Measurements from ENCODE around the gene EXOSC6.
"Not testable (repeated sequence)": the region's sequence is repeated elsewhere in the genome, so short reads cannot be mapped to it uniquely, and the experiment has no call there.

The EXOSC6 gene

DNA sequence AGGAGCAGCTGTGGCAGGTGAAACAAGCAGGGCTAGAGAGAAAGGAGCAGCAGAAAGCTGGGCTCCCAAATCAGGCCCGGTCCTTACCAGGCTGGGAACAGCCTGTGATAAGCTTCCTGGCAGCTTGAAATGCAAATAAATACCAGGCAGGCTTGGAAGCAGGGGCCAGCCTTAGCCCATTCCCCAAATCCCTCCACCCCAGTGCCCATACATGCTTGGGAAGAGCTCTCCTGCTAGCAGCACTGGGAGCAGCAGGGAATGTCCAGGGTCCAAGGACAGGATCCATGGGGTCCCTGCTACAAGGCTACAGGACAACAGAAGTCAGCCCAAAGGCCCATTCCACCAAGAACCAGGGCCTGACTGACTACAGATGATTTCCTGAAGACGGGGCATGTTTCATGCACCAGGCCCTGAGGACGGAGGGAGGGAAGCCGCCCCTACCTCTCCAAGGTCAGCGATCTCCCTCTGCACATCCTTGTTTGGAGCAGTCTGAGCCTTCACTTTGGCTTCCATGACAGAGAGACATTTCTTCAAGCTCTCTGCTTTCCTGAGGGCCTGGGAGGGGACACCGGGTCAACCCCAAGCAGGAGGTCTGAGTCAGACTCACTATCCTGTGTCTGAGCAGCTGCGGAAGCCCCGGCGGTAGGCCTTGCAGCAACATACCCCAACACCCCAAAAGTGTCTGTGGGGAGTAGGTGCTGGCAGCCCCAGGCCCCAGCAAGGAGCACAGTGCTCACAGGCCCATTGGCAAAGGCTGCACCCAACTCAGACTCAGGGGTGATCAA, 2.6 kb upstream of the EXOSC6 start:
- DNase-seq (ENCODE audit: low read depth): no peak

DNA sequence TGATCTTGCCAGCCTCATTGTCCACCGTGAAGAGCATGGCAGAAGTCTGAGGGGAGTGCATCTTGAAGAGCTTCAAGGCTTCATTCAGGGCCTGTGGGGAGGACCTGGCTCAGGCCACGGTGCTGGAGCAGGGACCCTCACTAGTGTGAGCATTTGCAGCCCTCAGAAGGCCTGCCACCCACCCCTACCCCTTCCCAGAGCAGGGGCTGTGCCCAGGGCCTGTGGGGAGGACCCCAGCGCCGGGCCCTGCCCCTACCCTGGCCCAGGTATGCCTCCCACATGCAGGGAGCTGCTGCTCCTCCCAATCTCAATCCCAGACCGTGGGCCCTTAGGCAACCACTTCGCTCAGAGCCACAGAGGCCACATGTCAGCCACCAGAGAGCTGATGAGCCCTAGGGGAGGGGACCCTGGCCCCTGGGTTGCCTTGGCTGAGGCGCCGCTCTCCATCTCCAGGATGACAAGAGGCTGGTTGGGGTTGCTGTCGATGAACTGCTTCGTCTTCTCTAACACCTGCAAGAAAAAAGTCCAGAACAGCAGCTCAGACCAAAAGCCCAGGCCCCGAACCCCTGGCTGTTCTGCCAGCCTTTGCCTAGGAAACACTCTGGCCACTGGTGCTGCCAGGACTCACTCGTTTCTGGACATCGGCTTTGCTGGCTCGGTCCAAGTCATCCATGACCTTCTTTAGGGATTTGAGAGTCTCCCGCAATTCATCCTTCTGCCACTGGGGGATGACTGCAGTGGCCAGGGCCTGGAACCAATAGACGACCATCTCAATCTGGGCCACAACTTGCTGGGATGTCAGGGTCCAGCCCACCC, 1.8 kb upstream of the EXOSC6 start:
- no peak for DNase-seq (ENCODE audit: low read depth)

DNA sequence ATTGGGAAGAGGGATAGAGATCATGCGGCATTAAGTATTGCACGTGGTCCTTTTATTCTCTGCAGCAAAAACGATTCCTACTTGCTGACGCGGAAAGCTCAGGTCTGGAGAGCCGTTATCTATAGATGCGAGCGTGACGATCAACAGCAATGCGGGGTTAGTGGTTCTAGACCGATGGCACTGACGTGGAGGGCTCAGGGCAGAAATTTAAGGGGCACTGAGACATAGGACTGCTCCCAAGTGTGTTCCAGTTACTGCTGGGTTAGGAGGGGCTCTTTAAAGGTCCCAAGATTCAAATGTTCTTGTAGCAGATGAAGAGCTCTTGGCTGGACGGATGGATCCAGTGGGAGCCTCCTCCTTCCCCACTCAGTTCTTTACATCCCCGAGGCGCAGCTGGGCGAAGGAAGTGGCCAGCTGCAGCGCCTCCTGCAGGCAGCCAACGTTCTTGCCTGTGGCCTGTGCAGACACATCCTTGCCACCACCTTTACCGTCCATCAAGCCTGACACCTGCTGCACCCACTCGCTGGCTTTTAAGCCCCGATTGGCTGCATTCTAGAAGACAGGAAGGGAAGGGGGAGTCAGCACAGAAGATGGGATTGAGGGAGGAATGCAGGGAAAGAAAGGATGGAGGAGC, 732 bp upstream of the EXOSC6 start:
- DNase-seq (ENCODE audit: low read depth): no peak

DNA sequence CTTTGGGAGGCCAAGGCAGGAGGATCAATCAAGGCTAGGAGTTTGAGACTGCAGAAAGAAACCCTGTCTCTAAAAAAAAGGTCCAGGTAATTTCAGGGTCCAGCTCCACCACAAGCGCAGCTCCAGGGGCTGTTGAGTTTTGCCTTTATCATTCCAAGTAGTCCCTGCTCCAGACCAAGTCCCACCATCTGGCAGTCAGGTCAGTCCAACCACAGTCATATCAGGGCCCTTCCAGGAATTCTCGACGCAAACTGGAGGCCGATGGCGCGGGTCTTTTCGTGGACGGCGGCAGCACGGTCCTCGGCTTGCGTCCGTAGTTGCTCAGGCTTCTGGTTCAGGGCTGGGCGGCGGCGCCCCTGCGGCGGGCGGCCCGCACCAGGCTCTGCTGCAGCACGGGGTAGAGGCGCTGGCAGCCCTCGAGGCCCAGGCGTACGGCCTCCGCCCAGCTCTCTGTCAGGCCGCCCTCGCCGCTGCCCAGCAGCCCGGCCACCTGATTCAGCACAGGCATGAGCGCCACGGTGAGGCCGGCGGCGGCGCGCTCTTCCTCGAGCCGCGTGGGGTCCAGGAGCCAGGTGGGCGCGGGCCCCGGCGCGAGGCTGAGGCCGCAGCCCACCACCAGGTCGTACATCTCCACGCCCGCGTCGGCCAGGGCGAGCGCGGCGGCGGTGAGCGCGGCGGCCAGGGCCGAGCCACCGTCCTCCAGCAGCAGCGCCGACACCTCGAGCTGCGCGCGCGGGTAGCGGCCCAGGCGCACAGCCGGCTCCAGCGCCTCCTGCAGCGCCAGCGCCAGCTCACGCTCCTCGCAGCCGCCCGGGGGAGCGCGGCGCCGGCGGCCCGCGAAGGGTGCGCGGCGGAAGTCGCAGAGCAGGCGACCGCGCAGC, 752 bp downstream of the EXOSC6 start:
- no peak for DNase-seq (ENCODE audit: low read depth)

DNA sequence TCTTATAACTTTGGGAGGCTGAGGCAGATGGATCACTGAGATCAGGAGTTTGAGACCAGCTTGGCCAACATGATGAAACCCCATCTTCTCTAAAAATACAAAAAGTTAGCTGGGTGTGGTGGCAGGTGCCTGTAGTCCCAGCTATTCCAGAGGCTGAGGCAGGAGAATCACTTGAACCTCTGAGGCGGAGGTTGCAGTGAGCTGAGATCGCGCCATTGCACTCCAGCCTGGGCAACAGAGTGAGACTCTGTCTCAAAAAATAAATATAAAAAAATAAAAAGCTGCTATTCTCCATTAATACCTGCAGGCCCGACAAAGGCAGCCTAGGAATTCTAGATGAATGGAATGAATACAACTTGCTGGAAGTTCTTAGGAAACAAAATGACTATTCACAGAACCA, 2.0 kb downstream of the EXOSC6 start:
- not testable (repeated sequence) for DNase-seq (ENCODE audit: low read depth)

DNA sequence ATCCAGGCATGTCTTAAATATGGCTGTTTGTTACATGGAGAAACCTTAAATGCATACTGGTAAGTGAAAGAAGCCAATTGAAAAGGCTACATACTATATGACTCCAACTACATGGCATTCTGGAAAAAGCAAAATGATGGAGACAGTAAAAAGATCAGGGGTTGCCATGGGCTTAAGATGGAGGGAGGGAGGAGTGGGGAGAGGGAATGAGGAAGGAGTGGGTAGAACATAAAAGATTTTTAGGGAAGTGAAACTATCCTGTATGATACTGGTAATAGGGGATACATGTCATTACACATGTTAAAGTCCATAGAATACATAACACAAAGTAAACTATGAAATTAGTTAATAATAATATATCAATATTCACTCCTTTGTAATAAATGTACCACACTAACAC, 13.0 kb downstream of the EXOSC6 start:
- DNase-seq (ENCODE audit: low read depth): not testable (repeated sequence)

DNA sequence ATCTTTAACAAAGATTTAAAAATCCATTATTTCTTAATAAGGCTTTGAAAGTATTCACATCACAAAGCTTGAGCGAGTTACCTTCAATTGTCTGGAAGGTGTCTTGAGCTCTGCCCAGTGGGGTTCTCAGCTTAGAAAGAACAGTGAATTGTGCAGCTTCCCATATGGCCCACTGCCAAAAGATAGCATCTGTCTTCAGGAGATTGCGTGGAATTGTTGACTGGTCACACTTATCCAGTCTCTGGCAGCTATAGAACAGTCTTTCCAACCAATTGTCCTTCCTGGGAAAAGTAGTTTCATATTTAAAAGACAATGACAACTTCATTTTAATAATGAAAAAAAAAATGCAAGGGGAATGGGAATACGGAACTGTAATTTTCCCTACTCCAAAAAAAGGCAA, 19.9 kb downstream of the EXOSC6 start:
- DNase-seq (ENCODE audit: low read depth): not testable (repeated sequence)

DNA sequence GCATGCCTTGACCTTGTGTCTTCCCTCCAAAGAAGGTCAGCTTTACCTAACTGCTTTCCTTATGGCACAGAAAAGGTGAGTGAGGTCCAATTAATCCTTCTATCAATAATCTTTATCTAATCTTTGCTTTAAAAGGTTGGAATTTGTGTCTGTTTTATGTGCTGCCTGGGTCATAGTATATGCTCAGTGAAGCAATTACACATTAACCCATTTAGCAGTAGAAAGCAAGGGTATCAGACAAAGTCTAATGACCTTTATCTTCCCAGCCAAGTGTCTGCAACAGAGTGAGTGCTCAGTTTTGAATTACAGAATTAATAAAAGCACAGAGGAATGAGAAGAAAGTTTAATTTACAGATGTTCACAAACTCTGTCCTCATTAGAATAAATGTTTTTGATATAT, 25.7 kb downstream of the EXOSC6 start:
- not testable (repeated sequence) for DNase-seq (ENCODE audit: low read depth)

DNA sequence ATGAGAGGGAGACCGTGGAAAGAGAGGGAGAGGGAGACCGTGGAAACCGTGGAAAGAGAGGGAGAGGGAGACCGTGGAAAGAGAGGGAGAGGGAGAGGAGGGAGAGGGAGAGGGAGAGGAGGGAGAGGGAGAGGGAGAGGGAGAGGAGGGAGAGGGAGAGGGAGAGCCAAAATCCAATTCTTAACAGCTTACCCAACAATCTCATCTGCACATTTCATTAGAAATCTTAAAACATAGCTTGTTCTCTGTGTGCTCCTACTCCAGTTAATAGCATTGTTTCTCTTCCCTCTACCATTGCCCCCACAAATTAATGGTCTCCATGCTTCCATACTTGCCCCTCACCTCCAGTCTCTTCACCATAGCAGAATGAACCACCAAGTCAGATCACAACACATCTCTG, 26.3 kb downstream of the EXOSC6 start:
- DNase-seq (ENCODE audit: low read depth): not testable (repeated sequence)

DNA sequence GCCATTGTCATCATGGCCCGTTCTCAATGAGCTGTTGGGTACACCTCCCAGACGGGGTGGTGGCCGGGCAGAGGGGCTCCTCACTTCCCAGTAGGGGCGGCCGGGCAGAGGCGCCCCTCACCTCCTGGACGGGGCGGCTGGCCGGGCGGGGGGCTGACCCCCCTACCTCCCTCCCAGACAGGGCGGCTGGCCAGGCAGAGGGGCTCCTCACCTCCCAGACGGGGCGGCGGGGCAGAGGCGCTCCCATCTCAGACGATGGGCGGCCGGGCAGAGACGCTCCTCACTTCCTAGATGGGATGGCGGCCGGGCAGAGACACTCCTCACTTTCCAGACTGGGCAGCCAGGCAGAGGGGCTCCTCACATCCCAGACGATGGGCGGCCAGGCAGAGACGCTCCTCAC, 27.1 kb downstream of the EXOSC6 start:
- DNase-seq (ENCODE audit: low read depth): not testable (repeated sequence)

DNA sequence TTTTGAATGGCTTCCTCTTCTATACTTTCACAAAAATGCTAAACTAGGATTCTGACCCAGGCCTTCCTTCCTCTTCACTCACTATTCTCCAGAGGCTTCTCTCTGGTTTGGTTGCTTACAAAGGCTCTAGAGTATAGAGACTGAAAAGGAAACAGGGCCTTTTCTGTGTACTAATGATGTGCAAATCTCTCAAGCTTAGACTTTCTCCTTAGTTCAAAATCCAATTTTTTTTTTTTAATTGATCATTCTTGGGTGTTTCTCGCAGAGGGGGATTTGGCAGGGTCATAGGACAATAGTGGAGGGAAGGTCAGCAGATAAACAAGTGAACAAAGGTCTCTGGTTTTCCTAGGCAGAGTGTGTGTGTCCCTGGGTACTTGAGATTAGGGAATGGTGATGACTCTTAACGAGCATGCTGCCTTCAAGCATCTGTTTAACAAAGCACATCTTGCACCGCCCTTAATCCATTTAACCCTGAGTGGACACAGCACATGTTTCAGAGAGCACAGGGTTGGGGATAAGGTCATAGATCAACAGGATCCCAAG, 27.7 kb downstream of the EXOSC6 start:
- not testable (repeated sequence) for DNase-seq (ENCODE audit: low read depth)

DNA sequence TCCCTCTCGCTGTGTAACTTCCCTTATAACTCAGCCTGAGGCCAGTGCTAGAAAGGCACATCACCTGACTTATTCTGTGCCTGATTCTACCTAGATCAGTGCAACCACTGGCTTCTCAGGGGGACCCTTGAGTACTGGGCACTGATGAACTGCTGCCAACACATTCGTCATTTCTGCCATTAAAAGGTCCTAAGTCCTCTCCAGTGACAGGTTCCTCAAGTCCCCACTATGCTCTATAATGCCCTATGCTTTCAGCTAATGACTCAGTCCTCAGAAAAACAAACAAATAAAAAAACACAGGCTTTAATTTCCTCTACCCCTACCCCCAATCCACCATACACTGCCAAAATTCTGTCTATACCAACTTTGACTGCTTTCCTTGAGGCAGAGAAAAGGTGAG, 28.5 kb downstream of the EXOSC6 start:
- not testable (repeated sequence) for DNase-seq (ENCODE audit: low read depth)

DNA sequence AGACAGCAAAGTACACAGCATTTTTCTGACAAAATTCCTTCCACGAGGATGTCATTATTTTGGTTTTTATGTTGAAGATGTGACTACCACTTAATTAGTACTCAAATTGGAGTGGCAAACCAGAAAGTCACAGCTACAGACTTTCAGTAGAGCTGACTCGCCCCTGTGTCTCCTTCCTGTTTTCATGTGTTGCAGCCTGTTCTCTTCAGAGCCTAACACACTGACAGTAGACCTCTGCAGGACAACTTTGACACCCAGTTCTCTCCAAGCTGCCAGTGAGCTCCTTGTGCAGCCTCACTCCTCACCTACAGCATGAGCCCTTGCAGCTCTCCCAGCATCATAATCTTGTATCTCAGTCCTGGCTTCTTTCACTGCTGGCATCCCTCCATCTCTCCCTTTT, 29.2 kb downstream of the EXOSC6 start:
- DNase-seq (ENCODE audit: low read depth): not testable (repeated sequence)

DNA sequence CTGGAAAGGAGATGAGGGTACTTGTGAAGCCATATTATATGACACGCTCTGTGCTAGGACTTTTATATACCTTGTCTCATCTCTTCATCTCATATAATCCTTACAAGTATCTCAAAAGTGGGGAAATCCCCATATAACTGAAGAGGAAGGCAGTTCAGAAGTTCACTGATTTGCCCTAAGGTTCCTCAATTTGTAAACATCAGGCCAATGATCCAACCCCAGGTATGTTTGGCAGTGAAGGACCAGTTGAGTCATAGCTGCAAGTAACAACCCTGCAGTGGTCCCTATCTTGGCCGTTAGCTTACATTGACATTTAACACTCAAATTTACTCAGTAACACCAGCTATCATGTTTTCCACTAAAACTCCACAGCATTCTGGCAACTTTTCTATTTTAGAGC, 33.2 kb downstream of the EXOSC6 start:
- not testable (repeated sequence) for DNase-seq (ENCODE audit: low read depth)

DNA sequence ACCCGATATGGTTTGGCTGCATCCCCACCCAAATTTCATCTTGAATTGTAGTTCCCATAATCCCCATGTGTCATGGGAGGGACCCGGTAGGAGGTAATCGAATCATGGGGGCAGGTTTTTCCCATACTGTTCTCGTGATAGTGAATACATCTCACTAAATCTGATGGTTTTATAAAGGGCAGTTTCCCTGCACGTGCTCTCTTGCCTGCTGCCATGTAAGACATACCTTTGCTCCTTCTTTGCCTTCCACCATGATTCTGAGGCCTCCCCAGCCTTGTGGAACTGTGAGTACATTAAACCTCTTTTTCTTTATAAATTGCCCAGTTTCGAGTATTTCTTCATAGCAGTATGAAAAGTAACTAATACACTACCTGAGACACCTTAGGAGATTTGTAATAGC, 45.4 kb downstream of the EXOSC6 start:
- not testable (repeated sequence) for DNase-seq (ENCODE audit: low read depth)

DNA sequence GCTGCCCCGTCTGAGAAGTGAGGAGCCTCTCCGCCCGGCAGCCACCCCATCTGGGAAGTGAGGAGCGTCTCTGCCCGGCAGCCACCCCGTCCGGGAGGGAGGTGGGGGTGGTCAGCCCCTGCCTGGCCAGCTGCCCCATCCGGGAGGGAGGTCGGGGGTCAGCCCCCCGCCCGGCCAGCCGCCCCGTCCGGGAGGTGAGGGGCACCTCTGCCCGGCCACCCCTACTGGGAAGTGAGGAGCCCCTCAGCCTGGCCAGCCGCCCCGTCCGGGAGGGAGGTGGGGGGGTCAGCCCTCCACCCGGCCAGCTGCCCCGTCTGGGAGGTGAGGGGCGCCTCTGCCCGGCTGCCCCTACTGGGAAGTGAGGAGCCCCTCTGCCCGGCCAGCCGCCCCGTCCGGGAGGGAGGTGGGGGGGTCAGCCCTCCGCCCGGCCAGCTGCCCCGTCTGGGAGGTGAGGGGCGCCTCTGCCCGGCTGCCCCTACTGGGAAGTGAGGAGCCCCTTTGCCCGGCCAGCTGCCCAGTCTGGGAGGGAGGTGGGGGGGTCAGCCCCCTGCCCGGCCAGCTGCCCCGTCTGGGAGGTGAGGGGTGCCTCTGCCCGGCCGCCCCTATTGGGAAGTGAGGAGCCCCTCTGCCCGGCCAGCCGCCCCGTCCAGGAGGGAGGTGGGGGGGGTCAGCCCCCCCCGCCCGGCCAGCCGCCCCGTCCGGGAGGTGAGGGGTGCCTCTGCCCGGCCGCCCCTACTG, 46.9 kb downstream of the EXOSC6 start:
- not testable (repeated sequence) for DNase-seq (ENCODE audit: low read depth)

DNA sequence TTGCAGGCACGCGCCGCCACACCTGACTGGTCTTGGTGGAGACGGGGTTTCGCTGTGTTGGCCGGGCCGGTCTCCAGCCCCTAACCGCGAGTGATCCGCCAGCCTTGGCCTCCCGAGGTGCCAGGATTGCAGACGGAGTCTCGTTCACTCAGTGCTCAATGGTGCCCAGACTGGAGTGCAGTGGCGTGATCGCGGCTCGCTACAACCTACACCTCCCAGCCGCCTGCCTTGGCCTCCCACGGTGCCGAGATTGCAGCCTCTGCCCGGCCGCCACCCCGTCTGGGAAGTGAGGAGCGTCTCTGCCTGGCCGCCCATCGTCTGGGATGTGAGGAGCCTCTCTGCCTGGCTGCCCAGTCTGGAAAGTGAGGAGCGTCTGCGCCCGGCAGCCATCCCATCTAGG, 47.7 kb downstream of the EXOSC6 start:
- not testable (repeated sequence) for DNase-seq (ENCODE audit: low read depth)

DNA sequence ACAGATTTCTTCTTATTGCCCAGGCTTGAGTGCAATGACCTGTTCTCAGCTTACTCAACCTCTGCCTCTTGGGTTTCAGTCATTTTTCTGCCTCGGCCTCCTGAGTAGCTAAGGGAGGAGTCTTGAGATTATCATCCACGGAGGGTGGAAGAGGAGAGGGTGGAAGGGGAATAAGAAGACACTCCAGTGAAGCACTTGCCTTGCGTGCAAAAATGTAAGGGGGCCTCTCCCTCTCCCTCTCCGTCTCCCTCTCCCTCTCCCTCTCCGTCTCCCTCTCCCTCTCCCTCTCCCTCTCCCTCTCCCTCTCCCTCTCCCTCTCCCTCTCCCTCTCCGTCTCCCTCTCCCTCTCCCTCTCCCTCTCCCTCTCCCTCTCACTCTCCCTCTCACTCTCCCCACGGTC, 48.2 kb downstream of the EXOSC6 start:
- not testable (repeated sequence) for DNase-seq (ENCODE audit: low read depth)

DNA sequence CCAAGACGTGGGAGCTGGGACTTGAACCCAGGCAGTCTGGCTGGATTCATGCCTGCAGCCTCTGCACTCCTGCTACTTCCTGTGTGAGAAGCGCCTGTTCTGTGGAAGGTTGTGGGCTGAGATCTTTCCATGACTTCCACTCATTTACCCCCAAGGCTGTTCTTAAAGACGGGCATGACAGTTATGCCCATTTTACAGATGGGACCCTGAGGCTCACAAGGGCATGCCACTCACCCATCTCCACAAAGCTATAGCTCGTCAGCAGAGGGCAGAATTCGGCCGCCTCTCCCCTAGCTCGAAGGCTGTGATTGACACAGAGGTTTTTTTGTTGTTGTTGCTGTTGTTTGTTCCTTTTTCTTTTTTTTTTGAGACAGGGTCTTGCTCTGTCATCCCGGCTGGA, 51.7 kb downstream of the EXOSC6 start:
- DNase-seq (ENCODE audit: low read depth): not testable (repeated sequence)

DNA sequence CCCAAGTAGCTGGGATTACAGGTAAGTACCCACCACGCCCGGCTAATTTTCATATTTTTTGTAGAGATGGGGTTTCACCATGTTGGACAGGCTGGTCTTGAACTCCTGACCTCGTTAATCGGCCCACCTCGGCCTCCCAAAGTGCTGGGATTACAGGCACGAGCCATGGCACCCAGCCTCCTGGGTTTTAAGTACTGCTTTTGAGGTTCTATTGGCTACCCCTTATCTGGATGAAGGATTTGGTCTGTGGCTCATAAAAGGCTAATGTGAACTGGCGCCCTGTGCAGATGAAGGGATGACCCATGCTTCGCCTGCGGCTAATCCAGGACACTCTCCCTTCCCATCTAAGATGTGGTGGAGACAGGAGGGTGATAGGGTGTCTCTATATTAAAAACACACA, 52.6 kb downstream of the EXOSC6 start:
- not testable (repeated sequence) for DNase-seq (ENCODE audit: low read depth)

DNA sequence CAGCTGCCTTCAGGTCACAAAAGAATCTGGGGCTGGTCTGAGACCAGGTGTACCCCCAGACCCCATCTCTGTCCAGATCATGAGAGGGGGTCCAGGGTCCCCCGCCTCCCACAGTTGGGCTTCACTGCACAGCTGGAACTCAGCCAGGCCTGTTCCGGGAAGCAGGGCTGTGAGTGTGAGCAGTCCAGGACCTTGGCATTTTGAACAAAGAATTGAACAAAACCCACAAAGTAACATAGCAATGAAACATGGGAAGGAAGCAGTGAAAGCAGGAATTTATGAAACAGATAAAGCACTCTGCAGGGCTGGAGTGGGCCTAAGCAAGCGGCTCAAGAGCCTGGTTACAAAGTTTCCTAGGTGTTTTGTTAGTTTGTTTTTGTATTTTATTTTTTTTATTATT, 53.1 kb downstream of the EXOSC6 start:
- not testable (repeated sequence) for DNase-seq (ENCODE audit: low read depth)
